Stimulated activated CD4-positive, alpha-beta T cell treated with anti-CD3 and anti-CD28 coated beads, Interleukin-12 subunit alpha, Interleukin-12 subunit beta, amount 100 ng/mL, for 48 hours (primary cell): Measurements from ENCODE around the gene PRRC2B.
"Not testable (repeated sequence)": the region's sequence is repeated elsewhere in the genome, so short reads cannot be mapped to it uniquely, and the experiment has no call there.

Experiments
- DNase-seq, 3 donors: peaks; one replicate each; pipeline ENCODE4 v3.0.0-alpha.2; 2020; ENCODE audit warnings: low read depth in 2 of 3, low spot score in 1 of 3

PRRC2B gene

DNA sequence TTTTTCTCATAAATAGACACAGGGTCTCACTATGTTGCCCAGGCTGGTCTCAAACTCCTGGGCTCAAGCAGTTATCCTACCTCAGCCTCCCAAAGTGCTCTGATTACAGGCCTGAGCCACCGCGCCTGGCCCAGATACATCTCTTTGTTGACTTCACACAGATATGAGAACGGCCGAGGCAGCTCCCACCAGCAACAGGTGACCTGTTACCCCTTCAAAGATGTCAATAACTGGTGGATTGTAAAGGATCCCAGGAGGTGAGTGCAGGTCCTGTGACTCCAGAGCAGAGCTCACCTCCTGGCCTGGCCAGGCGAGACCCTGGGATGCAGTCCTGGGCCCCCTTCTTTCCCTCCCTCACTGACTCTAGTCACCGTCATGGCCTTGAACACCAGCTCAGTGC, 118.0 kb downstream of the PRRC2B start:
- DNase-seq = no peak

DNA sequence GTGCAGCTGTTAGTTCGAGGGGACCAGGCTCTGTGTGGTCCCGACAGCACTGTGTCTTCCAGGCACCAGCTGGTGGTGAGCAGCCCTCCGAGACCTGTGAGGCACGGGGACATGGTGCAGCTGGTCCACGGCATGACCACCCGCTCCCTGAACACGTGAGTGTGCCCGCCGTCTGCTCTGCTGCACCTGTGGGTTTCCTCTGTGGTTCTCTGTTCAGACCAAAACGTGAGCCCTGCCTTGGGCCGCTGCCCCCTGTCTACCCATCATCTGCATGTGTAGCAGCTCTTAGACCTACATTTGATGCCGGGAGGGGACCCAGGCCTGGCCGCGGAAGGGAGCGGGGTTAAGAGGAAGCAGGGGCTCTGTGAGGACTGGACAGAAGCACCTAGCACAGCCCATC, 119.3 kb downstream of the PRRC2B start:
- no peak for DNase-seq

DNA sequence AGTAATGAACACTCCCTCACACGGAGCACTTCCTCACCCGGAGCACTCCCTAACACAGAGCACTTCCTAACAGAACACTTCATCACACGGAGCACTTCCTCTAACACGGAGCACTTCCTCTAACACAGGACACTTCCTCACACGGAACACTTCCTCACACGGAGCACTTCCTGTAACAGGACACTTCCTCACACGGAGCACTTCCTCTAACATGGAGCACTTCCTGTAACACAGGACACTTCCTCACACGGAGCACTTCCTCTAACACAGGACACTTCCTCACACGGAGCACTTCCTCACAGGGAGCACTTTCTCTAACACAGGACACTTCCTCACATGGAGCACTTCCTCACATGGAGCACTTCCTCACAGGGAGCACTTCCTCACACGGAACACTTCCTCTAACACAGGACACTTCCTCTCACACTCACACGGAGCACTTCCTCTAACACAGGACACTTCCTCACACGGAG, 121.7 kb downstream of the PRRC2B start:
- not testable (repeated sequence) for DNase-seq

GRCh38 chr9:131516100-131516499, 122.2 kb downstream of the PRRC2B start:
- no peak for DNase-seq

DNA sequence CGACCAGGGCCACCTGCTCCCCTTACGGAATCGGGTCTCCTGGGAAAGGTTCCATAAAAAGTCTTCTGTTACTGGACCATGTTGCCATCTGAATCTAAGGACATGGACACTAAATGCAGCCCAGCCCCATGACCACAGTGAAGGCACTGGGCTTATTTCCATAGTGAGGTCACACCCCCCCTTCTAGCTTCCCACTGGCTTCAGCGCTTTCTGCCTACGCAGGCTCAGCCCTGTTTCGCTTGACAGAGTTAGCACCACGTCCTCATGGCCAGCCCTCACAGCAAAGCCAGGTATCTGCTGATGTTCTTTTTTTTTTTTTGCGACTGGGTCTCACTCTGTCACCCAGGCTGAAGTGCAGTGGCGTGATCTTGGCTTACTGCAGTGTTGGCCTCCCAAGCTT, 123.0 kb downstream of the PRRC2B start:
- DNase-seq = no peak

DNA sequence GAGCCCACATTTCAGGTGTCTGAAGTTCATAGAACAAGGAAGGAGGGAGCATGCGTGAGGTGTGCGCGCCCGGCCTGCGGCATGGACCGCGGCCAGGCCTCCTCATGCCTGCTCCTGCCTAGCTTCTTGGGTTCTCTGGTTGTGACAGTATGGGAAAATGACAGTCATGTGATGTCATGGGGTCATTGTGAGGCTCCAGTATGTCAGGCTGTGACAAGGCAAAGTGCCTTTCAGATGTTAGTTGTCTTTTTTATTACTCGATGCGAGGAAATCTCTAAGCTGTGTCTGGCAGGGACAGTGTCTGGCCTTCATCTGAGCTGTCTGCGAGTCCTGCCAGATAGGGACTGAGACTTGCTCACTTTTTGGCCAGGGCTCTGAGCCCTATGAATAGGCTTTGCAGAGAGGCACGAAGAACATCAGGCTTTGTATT, 123.9 kb downstream of the PRRC2B start:
- DNase-seq = no peak

GRCh38 chr9:131518553-131518952, 124.7 kb downstream of the PRRC2B start:
- DNase-seq = no peak

GRCh38 chr9:131520503-131520902, 126.6 kb downstream of the PRRC2B start:
- DNase-seq = no peak

DNA sequence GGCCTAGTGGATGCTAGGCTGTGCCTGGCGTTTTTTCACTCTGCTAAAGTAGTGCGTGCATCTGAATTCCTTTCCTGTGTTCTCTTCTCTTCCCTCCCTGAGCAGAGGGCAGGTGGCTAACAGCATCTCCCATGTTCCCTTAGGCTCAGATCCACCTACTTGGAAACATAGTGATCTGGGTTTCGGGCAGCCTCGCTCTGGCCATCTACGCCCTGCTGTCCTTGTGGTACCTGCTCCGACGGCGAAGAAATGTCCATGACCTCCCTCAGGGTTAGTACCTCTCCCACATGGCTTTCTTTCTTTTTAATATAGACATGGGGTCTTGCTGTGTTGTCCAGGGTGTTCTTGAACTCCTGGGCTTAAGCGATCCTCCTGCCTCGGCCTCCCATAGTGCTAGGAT, 127.3 kb downstream of the PRRC2B start:
- DNase-seq = no peak

- no peak for DNase-seq
Observed at GRCh38 chr9:131521822-131522221, 127.9 kb downstream of the PRRC2B start.

DNA sequence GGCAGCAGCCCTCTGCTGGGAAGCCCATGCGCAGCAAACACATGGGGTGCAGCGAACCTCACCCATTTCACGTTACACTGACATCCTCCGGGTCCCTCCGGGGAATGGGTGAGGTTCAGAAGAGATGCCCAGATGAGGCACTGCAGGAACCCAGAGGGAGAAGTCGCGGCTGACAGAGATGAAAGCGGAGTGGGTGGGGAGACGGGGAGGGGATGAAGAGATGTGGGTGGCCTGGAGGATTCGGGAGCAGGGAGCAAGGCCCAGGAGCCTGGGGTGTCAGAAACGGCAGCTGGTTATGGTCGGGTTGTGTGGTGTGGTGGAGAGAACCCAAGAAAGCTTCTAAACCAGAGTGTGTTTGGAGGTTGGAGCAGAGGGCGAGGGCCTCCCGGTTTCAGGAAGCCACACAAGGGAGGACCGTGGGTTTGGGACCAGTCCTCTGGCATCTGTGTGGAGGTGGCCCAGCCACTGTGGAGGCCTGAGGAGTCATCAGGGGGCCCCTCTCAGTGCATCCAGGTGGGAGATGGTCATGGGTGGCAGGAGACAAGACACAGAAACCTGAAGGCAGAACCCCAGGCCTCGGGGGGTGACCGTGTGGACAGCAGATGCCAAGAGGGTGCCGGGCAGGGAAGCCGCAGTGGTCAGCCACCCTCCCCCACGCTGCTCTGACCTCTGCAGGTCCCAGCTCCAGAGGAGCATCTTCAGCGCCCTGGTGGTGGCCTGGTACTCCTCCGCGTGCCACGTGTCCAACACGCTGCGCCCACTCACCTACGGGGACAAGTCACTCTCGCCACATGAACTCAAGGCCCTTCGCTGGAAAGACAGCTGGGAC, 128.6 kb downstream of the PRRC2B start:
- no peak for DNase-seq

- no peak for DNase-seq
Observed at GRCh38 chr9:131523086-131523388, 129.2 kb downstream of the PRRC2B start.

DNA sequence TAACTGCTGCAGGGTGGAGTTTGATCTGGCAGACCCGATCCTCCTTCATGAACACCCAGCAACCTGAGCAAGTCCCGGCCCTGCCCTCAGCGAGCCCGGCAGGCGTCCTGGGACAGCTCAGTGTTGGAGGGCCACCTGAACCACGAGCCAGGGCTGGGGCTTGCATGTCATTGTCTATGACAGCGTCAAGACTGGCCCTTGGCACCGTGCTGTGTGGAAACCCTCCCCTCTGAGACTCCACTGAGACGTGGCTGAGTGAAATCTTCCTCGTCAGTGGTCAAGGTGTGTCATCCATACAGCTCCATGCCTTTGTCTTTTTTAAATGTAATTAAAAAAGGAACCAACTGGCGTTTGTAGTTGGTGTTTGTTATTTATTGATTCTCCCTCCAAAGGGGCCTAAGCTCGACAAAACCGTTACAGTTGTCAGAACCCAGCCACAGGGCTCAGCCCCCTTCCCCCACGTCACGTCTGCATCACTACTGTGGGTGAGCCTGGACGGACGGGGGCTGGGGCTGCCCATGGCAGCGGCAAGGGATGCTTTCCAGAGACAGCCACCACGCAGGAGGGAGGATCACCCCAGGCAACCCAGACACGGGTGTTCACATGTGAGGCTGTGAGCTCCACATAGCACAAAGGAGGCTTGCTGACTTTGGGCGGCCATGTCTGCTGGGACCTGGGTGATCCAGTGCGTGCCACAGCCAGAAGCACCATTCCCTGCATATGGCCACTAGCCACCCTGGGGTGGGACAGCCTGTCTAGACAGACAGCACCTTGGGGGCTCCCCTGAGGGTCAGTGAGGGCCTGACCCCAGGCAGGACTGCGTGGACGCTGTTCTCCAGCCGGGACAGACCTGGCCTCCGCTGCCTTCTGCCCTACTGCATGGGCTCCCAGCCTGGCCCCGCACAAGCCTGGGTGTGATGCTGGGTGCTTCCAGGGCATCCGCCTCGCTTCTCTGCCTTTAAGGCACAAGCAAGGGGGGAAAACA, 129.9 kb downstream of the PRRC2B start:
- DNase-seq = no peak

GRCh38 chr9:131524665-131525315, 130.9 kb downstream of the PRRC2B start:
- DNase-seq = no peak

DNA sequence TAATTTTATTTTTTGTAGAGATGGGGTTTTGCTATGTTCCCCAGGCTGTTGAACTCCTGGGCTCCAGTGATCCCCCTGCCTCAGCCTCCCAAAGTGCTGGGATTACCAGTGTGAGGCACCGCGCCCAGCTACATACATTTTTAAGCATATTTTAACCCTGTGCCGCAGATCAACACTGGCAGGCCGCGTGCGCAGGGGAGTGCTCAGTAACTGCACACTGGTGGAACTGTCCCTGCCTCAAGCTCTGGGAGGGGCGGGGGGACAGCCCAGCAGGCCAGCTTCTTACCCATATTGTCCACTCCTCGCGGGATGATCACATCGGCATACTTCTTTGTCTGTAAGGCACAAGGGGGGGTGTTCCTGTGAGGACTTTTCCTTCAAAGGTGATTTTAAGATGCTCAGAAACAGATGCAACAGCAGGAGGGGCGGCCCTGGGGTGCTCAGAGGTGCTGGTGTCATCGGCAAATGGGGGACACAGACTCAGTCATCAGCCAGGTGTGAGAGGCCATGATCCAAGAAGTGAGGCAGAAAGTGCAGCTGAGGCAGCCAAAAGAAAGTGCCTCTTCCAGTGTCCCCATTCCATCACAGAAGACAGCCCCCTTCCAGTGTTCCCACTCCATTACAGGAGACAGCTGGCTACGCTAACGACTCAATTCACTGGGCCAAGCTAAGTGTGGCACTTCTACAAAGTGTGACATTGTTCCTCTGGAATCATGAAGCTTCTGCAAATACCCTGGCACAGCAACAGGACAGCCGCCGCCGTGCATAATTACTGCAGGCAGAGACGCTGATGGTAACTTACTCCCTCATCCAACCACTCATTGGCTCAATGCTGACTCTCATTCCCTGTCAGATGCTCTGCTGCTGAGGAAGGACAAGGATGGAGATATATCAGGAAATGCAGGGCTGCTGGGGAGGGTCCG, 132.0 kb downstream of the PRRC2B start:
- no peak for DNase-seq

- no peak for DNase-seq
Observed at GRCh38 chr9:131528186-131528585, 134.3 kb downstream of the PRRC2B start.

DNA sequence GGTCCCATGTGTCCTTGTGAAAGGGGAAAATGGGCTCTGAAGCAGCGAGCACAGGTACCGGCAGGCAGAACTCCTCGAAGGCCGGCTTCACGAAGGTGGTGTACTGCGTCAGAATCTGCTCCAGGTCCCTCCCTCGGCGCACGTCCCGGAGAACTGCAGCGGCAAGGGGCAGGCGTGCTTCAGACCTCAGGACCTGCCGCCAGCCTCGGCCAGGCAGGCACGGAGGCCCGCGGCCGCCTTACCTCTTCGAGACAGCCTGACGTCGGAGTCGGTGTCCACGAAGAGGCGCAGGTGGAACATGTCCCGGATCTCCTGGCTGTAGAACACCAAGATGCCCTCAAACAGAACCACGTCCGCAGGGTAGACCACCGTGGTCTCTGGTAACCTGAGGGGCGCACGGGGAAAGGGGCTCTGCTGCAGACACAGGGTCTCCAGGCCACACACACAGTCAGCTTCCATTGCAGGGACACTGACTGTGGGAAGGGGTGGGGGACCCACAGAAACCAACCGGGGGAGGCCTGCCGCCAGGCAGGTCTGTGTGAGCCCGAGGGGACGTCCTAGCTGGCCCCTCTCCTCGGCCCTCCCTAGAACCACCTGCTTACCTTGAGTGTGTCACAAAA, 135.1 kb downstream of the PRRC2B start:
- no peak for DNase-seq

DNA sequence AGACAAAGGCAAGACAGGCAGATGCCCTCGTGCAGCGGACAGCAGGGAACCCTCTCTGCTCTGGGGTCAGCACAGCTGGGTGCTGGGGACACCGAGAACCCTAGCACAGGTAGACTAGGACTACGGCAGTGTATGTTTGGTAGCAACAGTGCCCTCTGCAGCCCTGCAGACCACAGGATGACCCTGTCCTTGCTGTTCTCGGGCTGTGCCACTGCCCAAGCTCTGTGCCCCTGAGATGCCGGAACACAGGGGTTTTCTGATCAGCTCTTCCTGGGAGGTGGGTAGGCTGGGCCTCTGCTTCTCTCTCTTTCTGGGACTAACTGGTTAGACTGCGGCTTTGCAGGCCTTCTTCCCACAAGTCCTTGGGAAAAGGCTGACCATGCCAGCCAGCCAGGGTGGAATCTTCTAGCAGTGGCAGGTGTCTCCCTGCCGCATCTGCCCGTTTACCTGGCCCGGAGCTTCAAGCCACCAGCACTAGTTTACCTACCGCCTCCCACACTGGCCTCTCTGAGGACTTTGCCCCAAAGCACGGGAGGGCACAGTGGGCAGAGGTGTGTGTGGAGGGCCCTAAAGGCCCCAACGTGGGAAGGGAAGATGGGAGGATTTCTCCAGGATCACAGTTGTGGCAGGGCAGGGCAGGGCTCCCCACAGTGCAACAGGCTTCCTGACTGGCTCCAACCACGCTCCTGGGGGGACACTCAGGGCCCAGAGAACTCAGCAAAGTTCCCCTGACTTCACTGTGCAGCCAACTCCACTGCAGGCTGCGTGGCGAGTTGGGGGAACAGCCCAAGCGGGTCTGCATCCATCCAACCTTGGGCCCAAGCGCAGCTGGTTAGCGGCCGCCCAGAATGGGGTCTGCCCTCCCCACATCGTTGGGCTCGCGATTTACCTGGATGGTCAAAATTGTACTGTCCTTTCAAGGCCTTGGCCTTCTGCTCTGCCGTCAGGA, 136.0 kb downstream of the PRRC2B start:
- no peak for DNase-seq

DNA sequence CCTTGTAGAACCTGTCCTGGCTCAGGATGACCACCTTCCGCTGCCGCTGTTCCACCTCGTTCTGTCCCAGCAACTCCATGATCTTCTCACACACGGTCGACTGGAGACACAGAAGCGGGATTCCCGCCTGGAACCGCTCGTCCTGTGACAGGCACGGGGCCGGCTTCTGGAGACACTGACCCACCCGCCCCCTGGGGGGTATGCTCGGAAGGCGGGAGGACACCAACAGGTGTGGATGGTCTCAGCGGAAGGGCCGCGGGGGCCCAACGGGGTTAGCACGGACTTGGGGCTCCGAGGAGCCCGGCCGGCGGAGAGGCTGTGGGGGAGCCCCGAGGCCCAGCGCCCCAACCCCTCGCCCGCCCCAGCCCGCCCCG, 136.6 kb downstream of the PRRC2B start:
- peak in 1 of 3 donors; percentile 12 for DNase-seq
